Activated CD4-positive, alpha-beta T cell treated with anti-CD3 and anti-CD28 coated beads, Interleukin-2, amount 50 U/mL, for 24 hours (primary cell): Measurements from ENCODE around the gene PRDM12.

Experiments
- DNase-seq, 2 donors: peaks; one replicate each; pipeline ENCODE4 v3.0.0-alpha.2; 2020; ENCODE audit warnings: low read depth in 1 of 2, low spot score in 1 of 2

Gene PRDM12

GRCh38 chr9:130635721-130636647 is 28.4 kb upstream of the PRDM12 start:
- no peak for DNase-seq

GRCh38 chr9:130636648-130637020 is 27.8 kb upstream of the PRDM12 start:
- DNase-seq, result no peak

GRCh38 chr9:130638284-130639123 is 25.9 kb upstream of the PRDM12 start:
- no peak for DNase-seq

GRCh38 chr9:130639124-130639765 is 25.1 kb upstream of the PRDM12 start:
- no peak for DNase-seq

- no peak for DNase-seq
These were observed 24.4 kb upstream of the PRDM12 start for GRCh38 chr9:130639866-130640555.

- DNase-seq, result no peak
These were observed 23.7 kb upstream of the PRDM12 start for GRCh38 chr9:130640681-130641080.

GRCh38 chr9:130642926-130643325 is 21.5 kb upstream of the PRDM12 start:
- DNase-seq, result no peak

- no peak for DNase-seq
These were observed 13.2 kb upstream of the PRDM12 start for GRCh38 chr9:130651221-130651620.

GRCh38 chr9:130651752-130652151 is 12.6 kb upstream of the PRDM12 start:
- no peak for DNase-seq

- DNase-seq, result no peak
These were observed 9.5 kb upstream of the PRDM12 start for GRCh38 chr9:130654879-130655278.

- no peak for DNase-seq
These were observed 5.3 kb upstream of the PRDM12 start for GRCh38 chr9:130658893-130659698.

- no peak for DNase-seq
These were observed 4.6 kb upstream of the PRDM12 start for GRCh38 chr9:130659699-130660248.

GRCh38 chr9:130660326-130660682 is 4.1 kb upstream of the PRDM12 start:
- no peak for DNase-seq

GRCh38 chr9:130660683-130661450 is 3.5 kb upstream of the PRDM12 start:
- no peak for DNase-seq

GRCh38 chr9:130661451-130662098 is 2.8 kb upstream of the PRDM12 start:
- DNase-seq, result no peak

- no peak for DNase-seq
These were observed 2.1 kb upstream of the PRDM12 start for GRCh38 chr9:130662099-130662969.

- no peak for DNase-seq
These were observed 1.5 kb upstream of the PRDM12 start for GRCh38 chr9:130662970-130663257.
